ENCODE measurements around the gene ZNF580.
A peak's percentile ranks its signal among the peaks of the same experiment; 100 is the strongest.

The ZNF580 gene

GRCh38 chr19:55648585-55649267, 7.9 kb downstream of the ZNF580 start:
- DNase-seq = no peak

DNA sequence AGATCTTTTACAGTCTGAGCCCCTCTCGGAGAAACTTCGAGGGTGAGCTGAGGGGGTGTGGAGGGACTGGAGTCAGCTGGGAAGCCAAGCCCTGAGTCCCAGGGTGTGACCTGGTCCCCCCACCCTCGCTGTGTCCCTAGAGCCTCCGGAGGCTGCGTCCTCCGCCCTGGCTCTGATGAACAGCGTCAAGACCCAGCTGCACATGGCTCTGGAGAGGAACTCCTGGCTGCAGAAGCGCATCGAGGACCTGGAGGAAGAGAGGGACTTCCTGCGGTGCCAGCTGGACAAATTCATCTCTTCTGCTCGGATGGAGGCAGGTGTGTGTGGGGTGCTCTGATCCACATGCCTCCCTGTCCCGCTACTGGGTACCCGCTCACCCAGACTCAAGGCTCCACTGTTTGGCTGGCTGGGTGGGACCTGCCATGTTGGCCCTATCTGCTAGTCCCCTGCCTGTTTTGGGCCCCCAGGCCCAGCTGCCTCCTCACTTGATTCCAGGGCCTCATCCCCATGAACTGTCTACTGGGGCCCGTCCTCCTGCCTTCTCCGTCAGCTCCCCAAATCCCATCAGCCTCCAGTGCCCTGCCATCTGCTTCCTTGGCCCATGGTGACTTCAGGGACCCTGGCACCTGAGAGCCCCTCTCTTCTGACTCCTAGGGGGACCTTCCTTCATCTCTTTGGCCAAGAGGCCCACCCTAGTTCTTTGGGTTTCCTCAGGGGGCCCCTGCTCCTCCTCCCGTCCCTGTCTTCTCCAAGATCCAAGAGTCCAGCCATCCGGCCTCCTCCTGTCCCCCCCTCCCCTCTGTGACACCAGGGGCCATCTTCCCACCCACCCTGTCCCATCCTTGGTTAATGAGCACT, 8.7 kb downstream of the ZNF580 start:
- DNase-seq = no peak

DNA sequence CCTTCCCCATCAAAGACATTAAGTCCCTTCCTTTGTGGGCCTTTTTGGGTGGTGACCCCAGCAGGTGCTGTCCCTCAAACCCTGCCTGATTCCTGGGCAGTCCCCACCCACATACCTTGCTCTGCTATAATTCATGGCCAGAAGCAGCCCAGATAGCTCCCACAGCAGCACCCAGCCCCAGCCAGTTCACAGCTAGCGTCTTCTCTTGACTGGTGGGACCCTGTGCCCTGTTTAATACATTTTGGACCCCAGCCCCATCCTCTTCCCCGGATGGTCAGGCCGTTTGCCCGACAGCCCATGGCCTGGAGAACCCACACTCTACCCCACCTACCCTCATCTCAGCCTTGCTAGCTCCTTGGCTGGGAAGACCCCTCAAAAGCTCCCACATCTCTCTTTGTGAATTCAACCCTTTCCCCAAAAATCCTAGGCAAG, 9.3 kb downstream of the ZNF580 start:
- DNase-seq = no peak

- DNase-seq = no peak
Measured at GRCh38 chr19:55650602-55651230, 9.9 kb downstream of the ZNF580 start.

GRCh38 chr19:55651236-55651635, 10.4 kb downstream of the ZNF580 start:
- no peak for DNase-seq

- DNase-seq = no peak
Measured at GRCh38 chr19:55652311-55653128, 11.7 kb downstream of the ZNF580 start.

- DNase-seq = peak; percentile 99
Measured at GRCh38 chr19:55653651-55654322, 13.0 kb downstream of the ZNF580 start.

DNA sequence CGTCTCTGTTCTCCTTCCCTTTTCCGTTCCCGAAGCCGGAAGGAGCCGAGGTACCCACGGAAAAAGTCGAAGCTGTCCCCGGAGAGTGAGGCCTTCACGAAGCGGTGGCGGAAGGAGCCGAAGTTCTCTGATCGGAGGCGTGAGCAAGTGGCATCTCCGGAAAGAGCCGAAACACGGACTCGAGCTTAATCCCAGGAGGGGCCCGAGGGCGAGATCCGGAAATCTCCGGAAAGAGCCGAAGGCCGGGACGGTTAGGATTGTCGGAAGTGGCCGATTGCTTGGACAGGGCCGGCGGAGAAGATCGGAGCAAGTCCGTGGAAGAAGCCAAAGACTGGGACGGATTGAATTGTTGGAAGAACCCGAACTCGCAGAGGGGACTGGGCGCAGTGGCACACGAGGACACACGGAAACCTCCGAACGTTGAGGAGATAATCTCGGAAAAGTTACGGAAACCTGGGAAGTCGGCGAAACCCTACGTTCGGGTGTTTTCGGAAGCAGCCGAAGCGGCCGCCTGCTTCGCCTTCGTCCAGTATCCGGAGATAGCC, 13.6 kb downstream of the ZNF580 start:
- DNase-seq = peak; percentile 99

DNA sequence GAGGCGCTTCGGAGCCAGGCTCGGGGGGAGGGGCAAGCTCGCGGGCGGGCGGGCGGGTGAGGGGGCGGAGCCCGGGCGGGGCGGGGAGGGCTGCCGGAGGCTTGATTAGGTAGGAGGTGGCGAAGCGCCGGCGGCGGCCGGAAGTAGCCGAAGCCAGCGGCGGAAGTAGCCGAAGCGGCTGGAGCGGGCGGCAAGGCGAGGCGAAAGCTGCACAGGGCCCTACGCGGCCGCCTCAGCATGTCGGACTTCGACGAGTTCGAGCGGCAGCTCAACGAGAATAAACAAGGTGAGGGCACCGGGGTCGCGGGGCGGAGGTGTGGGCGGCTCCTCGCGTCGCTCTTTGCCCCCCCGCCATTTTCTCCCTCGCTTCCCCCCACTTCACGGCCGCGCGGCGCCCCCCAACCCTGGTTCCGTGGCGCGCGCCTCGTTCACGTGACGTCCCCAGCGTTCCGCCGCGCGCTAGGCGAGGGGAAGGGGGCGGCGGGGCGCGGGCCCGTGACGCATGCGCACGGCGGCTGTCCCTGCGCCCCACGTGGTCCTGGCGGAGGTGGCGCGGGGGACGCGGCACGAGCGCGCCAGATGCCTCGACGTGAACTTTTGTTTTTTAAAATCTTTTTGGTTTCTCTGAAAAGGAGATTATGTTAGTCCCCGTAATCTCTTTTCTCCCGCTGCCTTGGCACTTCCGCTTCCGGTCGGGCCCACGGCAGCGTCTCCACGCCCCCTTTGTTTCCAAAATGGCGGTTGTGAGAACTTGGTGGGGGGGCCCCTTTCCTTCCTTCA, 14.3 kb downstream of the ZNF580 start, which contains the start of gene U2AF2:
Gene U2AF2, plus strand, starts transcription at position 168 of the 780 bp plus-strand sequence. Its CDS starts 70 bp downstream, at position 238.
- peak; percentile 68 for DNase-seq

GRCh38 chr19:55655648-55656040, 14.8 kb downstream of the ZNF580 start:
- DNase-seq = no peak

DNA sequence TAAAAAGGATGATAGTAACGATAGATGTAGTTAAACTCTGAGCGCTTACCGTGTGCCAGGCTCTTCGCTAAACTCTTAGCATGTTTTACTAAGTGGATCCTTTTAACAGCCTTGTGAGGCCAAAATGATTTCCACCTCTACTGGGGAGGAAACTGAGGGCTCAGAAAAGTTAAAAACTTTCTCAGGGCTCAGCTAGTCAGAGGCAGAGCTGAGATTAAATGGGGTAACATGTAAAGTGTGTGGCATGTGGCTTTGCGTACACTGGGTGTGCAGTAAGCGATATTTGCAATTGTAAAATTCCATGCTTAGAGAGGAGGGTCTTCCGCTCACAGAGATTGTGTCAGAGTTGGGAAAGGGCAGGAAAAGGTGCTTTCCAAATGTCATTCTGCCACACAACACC, 15.8 kb downstream of the ZNF580 start:
- DNase-seq = no peak

GRCh38 chr19:55656988-55657747, 16.4 kb downstream of the ZNF580 start:
- peak; percentile 47 for DNase-seq

DNA sequence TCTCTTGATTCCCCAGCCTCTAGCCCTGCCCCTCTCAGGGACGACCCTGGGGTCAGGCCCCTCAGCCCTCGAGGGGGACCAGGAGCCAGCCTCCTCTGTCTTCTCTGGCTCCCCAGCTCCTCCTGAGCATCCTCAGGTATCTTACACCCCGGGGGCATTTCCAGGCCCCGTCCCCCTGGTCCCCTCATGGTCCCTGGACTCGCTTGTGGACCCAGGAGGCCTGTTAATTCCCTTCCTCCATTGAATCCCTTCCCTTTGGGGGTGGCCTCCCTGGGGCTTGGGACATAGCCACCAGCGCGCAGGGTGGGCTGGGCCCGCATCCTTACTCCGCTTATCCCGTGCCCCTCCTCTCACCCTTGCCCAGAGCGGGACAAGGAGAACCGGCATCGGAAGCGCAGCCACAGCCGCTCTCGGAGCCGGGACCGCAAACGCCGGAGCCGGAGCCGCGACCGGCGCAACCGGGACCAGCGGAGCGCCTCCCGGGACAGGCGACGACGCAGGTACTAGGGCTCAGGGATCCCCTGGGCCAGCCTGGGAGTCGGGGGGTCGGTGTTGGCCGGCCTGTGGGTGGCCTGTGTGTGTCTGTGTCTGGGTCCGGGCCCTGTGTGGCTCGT, 18.2 kb downstream of the ZNF580 start:
- DNase-seq = no peak

- DNase-seq = no peak
Measured at GRCh38 chr19:55659822-55660221, 19.0 kb downstream of the ZNF580 start.

GRCh38 chr19:55660404-55660803, 19.6 kb downstream of the ZNF580 start:
- DNase-seq = no peak

- no peak for DNase-seq
Measured at GRCh38 chr19:55660991-55661390, 20.2 kb downstream of the ZNF580 start.

DNA sequence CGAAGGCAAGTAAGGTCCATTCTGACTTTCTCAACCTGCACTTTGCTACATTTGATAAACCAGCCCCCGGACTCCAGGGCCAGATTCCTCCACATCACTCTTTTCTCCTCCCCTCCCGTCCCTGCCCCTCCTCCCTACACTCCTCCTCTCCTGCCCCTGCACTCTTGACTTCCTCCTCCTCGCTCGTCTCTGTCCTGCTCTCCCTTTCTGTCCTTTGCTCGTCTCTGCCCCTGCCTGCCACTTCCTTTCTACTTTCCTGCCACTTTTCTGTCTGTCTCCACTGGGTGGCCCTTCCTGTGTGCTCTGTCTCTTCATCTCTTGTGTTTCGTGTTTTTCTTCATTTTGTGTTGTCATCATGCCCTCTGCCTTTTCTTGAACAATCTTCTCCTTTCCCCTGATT, 21.0 kb downstream of the ZNF580 start:
- DNase-seq = no peak

GRCh38 chr19:55663846-55664536, 23.2 kb downstream of the ZNF580 start:
- no peak for DNase-seq

DNA sequence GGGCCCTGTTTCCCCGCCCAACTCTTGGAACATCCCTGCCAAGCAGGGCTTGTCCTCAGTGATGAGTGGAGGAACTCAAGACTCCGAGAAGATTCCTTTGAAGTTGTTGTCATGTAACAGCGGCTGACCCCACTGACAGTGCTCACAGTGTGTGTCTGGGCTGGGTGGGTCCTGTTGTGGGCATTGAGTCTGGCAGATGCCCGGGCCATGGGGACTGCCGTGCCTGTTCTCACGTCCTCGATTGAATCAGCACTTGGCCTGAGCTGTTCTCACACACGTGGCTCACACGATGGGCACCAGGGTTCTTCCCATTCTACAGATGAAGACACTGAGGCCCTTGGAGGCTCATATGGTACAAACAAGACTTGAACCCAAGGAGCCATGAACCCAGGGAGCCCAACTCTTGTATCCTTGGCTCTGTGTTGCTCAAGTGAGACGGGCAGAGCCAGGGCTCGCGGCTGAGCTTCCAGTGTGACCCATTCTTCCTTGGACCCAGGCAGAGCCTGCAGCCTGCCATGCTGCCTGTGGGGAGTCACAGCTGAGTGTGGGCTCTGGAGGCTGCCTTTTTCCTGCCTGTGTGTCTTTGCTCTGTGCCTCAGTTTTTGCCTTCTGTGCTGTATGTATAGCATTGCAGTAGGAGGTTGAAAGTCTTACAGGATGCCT, 25.7 kb downstream of the ZNF580 start:
- DNase-seq = no peak
